ENCODE results near the gene CPS1.

GRCh38 chr2:210555555-210555954, 844 bp upstream of the CPS1 start:
- no peak for TF ChIP-seq CTCF (IDR thresholded peaks at IDR 0.05)
- no peak for TF ChIP-seq MAX (CRISPR knock-in tag; IDR thresholded peaks at IDR 0.05)
- TF ChIP-seq ZNF138 (CRISPR knock-in tag; conservative IDR thresholded peaks at IDR 0.05) = no peak
- no peak for TF ChIP-seq E2F1 (CRISPR knock-in tag; IDR thresholded peaks at IDR 0.05)
- no peak for TF ChIP-seq KAT7 (CRISPR knock-in tag; IDR thresholded peaks at IDR 0.05; ENCODE audit: borderline replicate concordance)
- no peak for TF ChIP-seq AFF4 (CRISPR knock-in tag; IDR thresholded peaks at IDR 0.05; ENCODE audit: borderline replicate concordance)
